ENCODE results near the gene C10orf88.

DNA sequence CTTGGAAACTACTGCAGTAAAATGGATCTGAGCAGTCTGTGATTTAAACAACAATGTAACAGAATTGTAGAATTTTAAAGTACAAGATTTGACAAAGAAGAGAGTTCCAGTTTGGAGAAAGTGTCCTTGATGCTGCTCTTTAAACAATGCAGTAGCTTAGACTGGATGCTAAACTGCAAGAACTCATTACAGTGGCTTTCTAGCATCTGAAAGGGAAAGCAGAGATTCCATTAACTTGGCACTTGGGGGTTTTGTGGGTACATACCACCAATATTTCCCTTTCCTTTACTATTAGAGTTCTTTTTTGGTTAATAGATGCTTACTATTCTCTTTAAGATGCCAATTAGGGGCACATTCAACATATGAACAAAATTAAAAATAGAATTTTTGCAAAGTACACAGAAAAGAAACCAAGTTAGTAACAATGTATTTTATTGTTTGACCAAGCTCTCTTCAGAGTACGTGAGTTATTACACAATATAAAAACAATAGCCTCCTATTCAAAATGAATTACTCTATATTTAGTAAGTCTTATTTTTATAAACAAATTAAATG is 38.1 kb upstream of the C10orf88 start:
- TF ChIP-seq CTCF (IDR thresholded peaks at IDR 0.05 in 4 of 5, conservative IDR thresholded peaks at IDR 0.05 in 1 of 5) (no peak), POLR2A (IDR thresholded peaks at IDR 0.05) (no peak)

Data from gastrocnemius medialis (tissue), 4 donors.